Cortex of kidney (tissue), 1 donor: ENCODE results near the gene SAFB2.

Source experiments
- DNase-seq: peaks from one replicate; lab custom pipeline; 2025; lab: John Stamatoyannopoulos, UW

SAFB2 gene

GRCh38 chr19:5607318-5608275 is 15.0 kb downstream of the SAFB2 start:
- no peak for DNase-seq

GRCh38 chr19:5605362-5605761 is 17.2 kb downstream of the SAFB2 start:
- no peak for DNase-seq

- DNase-seq = no peak
Observed at GRCh38 chr19:5603626-5604025, 18.9 kb downstream of the SAFB2 start.

- no peak for DNase-seq
Observed at GRCh38 chr19:5600797-5601196, 21.8 kb downstream of the SAFB2 start.

- DNase-seq = no peak
Observed at GRCh38 chr19:5595745-5596144, 26.8 kb downstream of the SAFB2 start.

GRCh38 chr19:5595129-5595528 is 27.4 kb downstream of the SAFB2 start:
- no peak for DNase-seq

- no peak for DNase-seq
Observed at GRCh38 chr19:5594521-5594950, 28.0 kb downstream of the SAFB2 start.

GRCh38 chr19:5593343-5594255 is 29.0 kb downstream of the SAFB2 start:
- DNase-seq = no peak

- no peak for DNase-seq
Observed at GRCh38 chr19:5592531-5593342, 29.8 kb downstream of the SAFB2 start.

GRCh38 chr19:5591476-5591875 is 31.1 kb downstream of the SAFB2 start:
- DNase-seq = no peak

- no peak for DNase-seq
Observed at GRCh38 chr19:5590865-5591154, 31.8 kb downstream of the SAFB2 start.

GRCh38 chr19:5590151-5590864 is 32.3 kb downstream of the SAFB2 start:
- no peak for DNase-seq

GRCh38 chr19:5588906-5589676 is 33.5 kb downstream of the SAFB2 start:
- no peak for DNase-seq

- DNase-seq = no peak
Observed at GRCh38 chr19:5588441-5588840, 34.1 kb downstream of the SAFB2 start.

- DNase-seq = no peak
Observed at GRCh38 chr19:5587661-5588060, 34.9 kb downstream of the SAFB2 start.

- no peak for DNase-seq
Observed at GRCh38 chr19:5587071-5587455, 35.5 kb downstream of the SAFB2 start.

GRCh38 chr19:5586300-5587070 is 36.1 kb downstream of the SAFB2 start:
- DNase-seq = no peak

GRCh38 chr19:5585461-5586299 is 36.9 kb downstream of the SAFB2 start:
- no peak for DNase-seq

GRCh38 chr19:5580161-5580571 is 42.4 kb downstream of the SAFB2 start:
- no peak for DNase-seq
